ENCODE results near the gene CRHBP.
"Not testable (repeated sequence)": the region's sequence is repeated elsewhere in the genome, so short reads cannot be mapped to it uniquely, and the experiment has no call there.

The CRHBP gene

GRCh38 chr5:76960004-76960625 lies 7.3 kb downstream of the CRHBP start:
- DNase-seq: no peak

GRCh38 chr5:76964060-76964459 lies 11.2 kb downstream of the CRHBP start:
- no peak for DNase-seq

- no peak for DNase-seq
Measured at GRCh38 chr5:76971511-76971910, 18.7 kb downstream of the CRHBP start.

GRCh38 chr5:76972689-76973088 lies 19.8 kb downstream of the CRHBP start:
- DNase-seq: no peak

GRCh38 chr5:76974785-76975184 lies 21.9 kb downstream of the CRHBP start:
- no peak for DNase-seq

GRCh38 chr5:76978869-76979268 lies 26.0 kb downstream of the CRHBP start:
- no peak for DNase-seq

GRCh38 chr5:76980518-76981144 lies 27.8 kb downstream of the CRHBP start:
- no peak for DNase-seq

GRCh38 chr5:76982450-76982849 lies 29.6 kb downstream of the CRHBP start:
- no peak for DNase-seq

- DNase-seq: no peak
Measured at GRCh38 chr5:76983468-76983867, 30.6 kb downstream of the CRHBP start.

- DNase-seq: no peak
Measured at GRCh38 chr5:76986825-76987526, 34.1 kb downstream of the CRHBP start.

GRCh38 chr5:76990899-76991459 lies 38.1 kb downstream of the CRHBP start:
- no peak for DNase-seq

- not testable (repeated sequence) for DNase-seq
Measured at GRCh38 chr5:76993436-76993835, 40.6 kb downstream of the CRHBP start.

GRCh38 chr5:76994337-76994736 lies 41.5 kb downstream of the CRHBP start:
- no peak for DNase-seq

- not testable (repeated sequence) for DNase-seq
Measured at GRCh38 chr5:76998251-76998650, 45.4 kb downstream of the CRHBP start.

- no peak for DNase-seq
Measured at GRCh38 chr5:76999451-76999850, 46.6 kb downstream of the CRHBP start.

GRCh38 chr5:77003246-77003645 lies 50.4 kb downstream of the CRHBP start:
- DNase-seq: no peak

GRCh38 chr5:77006124-77006523 lies 53.3 kb downstream of the CRHBP start:
- no peak for DNase-seq

- DNase-seq: no peak
Measured at GRCh38 chr5:77008413-77008812, 55.6 kb downstream of the CRHBP start.

GRCh38 chr5:77010243-77010642 lies 57.4 kb downstream of the CRHBP start:
- no peak for DNase-seq

- no peak for DNase-seq
Measured at GRCh38 chr5:77011498-77011897, 58.7 kb downstream of the CRHBP start.

- no peak for DNase-seq
Measured at GRCh38 chr5:77012601-77013000, 59.8 kb downstream of the CRHBP start.

- peak in 1 of 2 donors; percentile 5 for DNase-seq
Measured at GRCh38 chr5:77015938-77016569, 63.2 kb downstream of the CRHBP start.

GRCh38 chr5:77016962-77017361 lies 64.1 kb downstream of the CRHBP start:
- DNase-seq: no peak
